ENCODE data around the gene IGFBP6. TPM values are rescaled to one million over a fixed set of nuclear protein-coding genes. Genes with fewer than 3 reads are reported as not detected.
A peak's percentile ranks its signal among the peaks of the same experiment; 100 is the strongest.

The IGFBP6 gene, protein sequence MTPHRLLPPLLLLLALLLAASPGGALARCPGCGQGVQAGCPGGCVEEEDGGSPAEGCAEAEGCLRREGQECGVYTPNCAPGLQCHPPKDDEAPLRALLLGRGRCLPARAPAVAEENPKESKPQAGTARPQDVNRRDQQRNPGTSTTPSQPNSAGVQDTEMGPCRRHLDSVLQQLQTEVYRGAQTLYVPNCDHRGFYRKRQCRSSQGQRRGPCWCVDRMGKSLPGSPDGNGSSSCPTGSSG
- total RNA-seq: 6.2 TPM

GRCh38 chr12:53097564-53098353 lies at the start of gene IGFBP6:
Gene IGFBP6 (plus strand): TSS chr12:53097667. CDS start chr12:53097718, 51 bp downstream.
- no peak for DNase-seq

- peak; percentile 47 for DNase-seq
Measured at GRCh38 chr12:53048033-53048779, 49.3 kb upstream of the IGFBP6 start.

DNA sequence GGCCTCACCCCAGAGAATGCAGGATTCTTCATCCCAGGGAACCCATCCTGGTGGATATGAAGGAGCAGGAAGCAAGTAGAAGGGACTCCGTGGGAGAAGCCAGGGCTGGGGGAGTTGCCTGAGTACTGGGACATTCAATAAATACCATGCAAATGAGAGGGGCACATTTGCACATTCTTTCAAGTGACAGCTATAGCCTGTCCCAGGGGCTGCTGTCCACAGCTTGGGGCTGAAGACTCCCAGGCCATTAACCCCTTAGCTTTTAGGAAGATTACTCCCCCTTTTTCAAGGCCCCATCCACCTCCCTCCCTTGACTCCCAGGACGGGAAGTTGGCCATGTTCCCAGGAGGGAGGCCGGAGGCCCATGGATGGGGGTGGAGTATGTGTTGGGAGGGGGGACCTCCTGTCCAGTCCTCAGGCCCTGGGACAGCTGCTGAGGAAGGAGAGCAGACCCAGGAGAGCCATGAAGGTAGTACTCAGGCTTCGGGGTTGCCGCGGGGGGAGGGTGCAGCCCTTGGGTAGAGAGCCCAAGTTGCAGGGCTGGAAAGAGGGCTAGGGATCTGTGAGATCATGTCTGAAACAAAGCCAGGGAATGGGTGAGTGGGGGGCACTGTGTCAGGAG lies 48.6 kb upstream of the IGFBP6 start:
- DNase-seq: no peak

DNA sequence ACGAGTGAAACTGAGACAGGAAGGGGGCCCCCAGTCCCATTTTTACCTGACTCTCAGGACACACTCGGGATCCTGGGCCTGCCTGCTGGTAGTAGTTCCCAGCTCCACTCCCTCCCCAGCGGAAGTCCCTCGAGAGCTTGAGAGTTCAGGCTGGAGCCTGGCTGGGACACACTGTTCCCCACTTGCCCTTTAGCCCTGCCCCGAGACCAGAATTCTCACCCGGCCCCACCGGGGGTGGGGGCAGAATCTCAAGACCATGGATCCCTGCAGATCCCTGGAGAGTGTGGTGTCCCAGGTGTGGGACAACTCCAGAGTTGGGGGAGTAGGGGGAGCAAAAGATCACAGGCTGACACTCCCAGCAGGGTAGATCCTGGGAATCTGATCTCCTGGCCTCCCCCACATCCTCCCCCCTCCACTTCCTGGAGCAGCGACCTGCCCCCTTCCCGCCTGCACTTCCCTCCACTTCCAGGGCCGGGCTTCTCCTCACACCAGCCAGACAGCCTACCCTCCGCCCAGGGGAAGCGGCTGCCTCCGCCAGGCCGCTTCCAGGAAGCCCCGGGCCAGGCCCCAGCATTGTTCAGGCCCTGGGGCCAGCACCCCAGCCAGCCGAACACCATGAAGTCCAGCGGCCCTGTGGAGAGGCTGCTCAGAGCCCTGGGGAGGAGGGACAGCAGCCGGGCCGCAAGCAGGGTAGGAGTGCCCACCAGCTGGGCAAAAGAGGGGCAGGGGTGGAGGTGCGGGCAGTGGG lies 47.7 kb upstream of the IGFBP6 start, which contains the start of gene TNS2:
TNS2 (plus strand) TSS at position 495 of the 748 bp plus-strand sequence; CDS start at position 616, 121 bp downstream.
- no peak for DNase-seq

DNA sequence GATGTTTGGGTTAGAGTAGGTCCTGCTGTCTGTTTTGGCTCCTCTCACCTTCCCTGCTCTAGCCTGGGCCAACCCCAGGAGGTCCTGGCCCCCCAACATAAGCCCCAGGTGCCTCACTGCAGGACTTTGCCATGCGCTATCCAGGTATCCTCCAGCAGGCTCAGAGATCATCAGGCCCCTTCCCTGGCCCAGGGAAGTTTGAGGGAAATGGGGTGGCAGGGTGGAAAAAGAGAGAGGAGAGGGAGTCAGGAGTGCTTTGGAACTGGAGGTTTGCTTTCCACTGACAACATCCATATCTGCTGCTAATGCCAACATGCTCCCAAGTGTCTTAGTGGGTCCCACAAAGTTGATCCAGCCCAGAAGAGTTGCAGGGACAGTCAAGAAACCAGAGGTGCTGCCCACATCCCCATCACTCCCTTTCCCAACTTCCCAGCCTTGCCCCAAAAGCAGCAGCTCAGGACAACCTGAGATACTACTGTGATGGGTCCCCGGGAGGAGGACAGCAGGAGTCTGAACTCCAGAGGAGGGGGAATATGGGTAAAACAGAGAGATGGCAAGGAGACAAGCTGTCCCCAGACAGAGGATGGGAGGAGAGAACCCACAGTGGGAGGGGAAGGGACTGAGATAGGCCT lies 46.9 kb upstream of the IGFBP6 start:
- no peak for DNase-seq

GRCh38 chr12:53051058-53051880 lies 46.2 kb upstream of the IGFBP6 start:
- peak; percentile 85 for DNase-seq

DNA sequence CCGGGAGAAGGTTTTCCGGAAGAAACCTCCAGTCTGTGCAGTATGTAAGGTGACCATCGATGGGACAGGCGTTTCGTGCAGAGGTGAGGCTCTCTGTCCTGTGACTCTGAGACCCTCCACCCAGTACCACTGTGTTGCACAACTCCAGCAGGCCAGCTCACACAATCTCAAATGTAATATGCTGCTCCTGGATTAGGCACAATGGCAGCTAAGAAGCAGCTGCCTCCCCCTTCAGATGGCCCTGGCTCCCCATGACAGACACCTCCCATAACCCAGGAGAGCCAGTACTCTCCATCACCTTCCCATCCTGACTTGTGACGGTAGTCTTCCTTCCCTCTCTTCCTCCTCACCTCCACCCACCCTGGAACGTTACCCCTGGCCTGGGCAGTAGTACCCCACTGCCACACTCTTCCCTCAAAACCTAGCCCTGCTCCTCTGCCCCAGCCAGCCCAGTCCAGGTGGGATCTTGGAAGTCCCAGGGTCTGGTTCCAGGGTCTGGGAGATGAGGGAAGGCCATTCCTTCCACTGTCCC lies 45.5 kb upstream of the IGFBP6 start:
- no peak for DNase-seq

- peak; percentile 79 for DNase-seq
Measured at GRCh38 chr12:53052419-53053217, 44.8 kb upstream of the IGFBP6 start.

DNA sequence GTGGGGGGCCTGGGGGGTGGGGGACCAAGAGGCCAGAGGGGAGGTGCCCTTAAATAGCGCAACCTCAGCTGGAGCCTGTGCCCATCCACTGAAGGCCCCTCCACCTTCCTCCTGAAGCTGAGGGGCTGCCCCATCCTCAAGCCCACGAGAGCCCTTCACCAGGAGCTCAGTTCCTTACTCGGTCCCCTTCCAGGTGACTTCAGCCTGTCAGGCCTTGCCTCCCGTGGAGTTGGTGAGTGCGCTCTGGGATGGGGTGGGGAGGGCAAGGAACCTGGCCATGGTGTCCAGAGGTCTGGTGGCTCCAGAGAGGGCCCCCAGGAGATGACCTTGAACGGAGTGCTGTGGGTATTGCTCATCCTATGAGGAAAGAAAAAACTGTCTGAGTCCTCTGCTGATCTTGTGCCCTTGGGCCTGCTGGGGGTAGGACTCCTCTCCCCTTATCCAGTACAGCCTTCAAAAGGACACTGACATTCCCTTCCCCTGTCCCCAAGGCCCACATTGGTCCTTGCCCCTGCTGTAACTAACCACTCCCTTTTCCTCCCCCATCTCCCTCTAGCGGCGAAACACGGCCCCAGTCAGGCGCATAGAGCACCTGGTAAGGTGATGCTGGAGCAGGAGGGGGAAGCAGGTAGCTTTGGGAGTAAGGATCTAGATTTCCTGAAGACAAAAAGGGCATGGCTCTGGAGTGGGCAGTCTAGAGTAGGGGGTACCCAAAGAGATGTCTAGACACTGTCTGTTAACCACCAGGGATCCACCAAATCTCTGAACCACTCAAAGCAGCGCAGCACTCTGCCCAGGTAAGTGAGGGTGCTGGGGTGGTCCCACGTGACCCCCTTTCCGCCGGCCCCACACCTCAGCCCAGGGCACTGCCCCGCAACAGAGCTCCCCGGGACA lies 44.0 kb upstream of the IGFBP6 start:
- no peak for DNase-seq

- DNase-seq: peak; percentile 95
Measured at GRCh38 chr12:53054112-53054878, 43.2 kb upstream of the IGFBP6 start.

DNA sequence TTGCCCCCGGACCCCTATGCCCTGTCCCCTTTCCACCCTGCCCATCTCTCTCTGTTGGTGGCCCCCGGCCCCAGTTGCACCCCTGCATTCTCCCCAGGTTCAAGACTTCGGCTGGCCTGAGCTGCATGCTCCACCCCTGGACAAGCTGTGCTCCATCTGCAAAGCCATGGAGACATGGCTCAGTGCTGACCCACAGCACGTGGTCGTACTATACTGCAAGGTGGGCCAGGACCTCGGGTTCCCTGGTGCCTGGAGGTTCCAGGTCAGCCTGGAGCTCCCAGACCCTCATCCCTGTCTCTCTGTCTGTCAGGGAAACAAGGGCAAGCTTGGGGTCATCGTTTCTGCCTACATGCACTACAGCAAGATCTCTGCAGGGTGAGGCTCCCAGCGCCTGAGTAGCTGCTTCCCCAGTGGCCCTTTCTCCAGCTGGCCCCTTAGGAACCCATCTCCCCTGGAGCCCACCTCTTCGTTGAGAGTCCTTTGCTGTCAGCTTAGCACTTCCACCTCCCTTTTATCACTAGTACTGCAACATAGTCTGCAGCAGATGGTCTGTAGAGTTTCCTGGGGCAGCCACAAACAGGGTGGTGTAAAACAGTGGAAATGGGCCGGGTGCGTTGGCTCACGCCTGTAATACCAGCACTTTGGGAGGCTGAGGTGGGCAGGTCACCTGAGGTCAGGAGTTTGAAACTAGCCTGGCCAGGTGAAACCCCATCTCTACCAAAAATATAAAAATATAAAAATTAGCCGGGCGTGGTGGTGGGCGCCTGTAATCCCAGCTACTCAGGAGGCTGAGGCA lies 41.8 kb upstream of the IGFBP6 start:
- DNase-seq: no peak

- DNase-seq: peak; percentile 27
Measured at GRCh38 chr12:53056296-53056695, 41.2 kb upstream of the IGFBP6 start.

- DNase-seq: no peak
Measured at GRCh38 chr12:53056901-53057300, 40.6 kb upstream of the IGFBP6 start.

DNA sequence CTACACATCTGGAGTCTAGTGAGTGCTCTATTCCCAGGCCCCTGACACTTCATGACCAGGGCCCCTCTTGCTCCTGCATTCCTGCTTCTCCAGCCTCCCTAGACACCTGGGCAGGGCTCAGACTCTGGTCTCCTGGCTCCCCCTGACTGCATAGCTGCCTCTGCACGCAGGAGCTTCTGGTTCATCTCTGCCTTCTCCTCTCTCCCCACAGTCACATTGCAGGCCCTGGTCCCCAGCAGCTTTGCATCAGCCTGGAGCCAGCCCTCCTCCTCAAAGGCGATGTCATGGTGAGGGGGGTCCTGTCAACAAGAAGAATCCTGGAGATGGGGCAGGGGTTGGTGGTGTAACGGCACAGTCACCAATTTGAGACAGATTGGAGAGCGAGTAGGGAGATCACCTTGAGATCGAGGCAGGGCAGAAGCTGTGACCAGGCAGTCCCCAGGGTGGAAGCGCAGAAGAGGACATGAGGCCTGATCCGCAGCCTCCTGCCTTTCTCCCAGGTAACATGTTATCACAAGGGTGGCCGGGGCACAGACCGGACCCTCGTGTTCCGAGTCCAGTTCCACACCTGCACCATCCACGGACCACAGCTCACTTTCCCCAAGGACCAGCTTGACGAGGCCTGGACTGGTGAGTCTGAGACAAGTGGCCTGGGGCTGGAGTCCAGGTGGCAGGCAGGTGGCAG lies 39.5 kb upstream of the IGFBP6 start:
- no peak for DNase-seq

DNA sequence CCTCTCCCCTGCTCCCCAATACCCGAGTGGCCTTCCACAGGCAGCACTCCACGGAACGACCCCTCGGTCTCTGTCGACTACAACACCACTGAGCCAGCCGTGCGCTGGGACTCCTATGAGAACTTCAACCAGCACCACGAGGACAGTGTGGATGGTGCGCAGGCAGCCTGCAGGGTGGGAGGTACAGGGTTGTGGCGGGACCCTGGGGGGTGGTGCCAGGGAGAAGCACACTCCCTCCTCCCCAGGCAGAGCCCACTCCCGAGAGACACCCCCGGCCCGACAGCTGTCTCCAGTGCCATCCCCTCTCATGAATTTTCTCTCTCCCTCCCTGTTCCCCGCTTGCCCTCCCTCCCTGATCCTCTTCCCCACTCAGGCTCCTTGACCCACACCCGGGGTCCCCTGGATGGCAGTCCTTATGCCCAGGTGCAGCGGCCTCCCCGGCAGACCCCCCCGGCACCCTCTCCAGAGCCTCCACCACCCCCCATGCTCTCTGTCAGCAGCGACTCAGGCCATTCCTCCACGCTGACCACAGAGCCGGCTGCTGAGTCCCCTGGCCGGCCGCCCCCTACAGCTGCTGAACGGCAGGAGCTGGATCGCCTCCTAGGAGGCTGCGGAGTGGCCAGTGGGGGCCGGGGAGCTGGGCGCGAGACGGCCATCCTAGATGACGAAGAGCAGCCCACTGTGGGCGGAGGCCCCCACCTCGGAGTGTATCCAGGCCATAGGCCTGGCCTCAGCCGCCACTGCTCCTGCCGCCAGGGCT lies 38.6 kb upstream of the IGFBP6 start:
- DNase-seq: no peak
